B cell (primary cell): Measurements from ENCODE around the gene DLG2. TPM values are rescaled to one million over a fixed set of nuclear protein-coding genes. Genes with fewer than 3 reads are reported as not detected.

Source experiments
- ATAC-seq: fragments of 200-7000 bp; cut with Tn5 transposase; one replicate; pipeline ENCODE4 v1.10.0; 2021; ENCODE audit warnings: low read depth, mild to moderate bottlenecking, moderate number of reproducible peaks, moderate library complexity
- CTCF ChIA-PET: fragments of 350-600 bp; sonication (Branson Sonifier 250); formaldehyde crosslinking; loops from one replicate; lab custom pipeline; 2021; ENCODE audit warnings: antibody characterized with exemption, inconsistent platforms; lab: Charles Lee
- POLR2A ChIA-PET: fragments of 350-600 bp; sonication (Branson Sonifier 250); formaldehyde crosslinking; loops from one replicate; lab custom pipeline; 2021; ENCODE audit warnings: antibody characterized with exemption; lab: Charles Lee
- DNase-seq: peaks from one replicate; pipeline ENCODE4 v3.0.0; 2013
- H2AFZ ChIP-seq: 2 replicates; pipeline ENCODE4 v1.6.1; 2012; ENCODE audit warnings: mild to moderate bottlenecking, low read depth, low read length; ENCODE audit not compliant: insufficient read depth, poor library complexity, severe bottlenecking
- H3K27ac ChIP-seq, 2 donors: 1 replicate in 1 of 2; 2 replicates in 1 of 2; pipeline ENCODE4 v1.5.1; 2012 to 2013; ENCODE audit warnings: low read length in 2 of 2, mild to moderate bottlenecking in 2 of 2, moderate library complexity in 1 of 2
- H3K27me3 ChIP-seq, 4 experiments: fragments of 200-600 bp in 1 of 4; sonication (generic) in 1 of 4; replicated peaks in 1 of 4; 1 replicate in 2 of 4; 2 replicates in 2 of 4; pipeline versions ENCODE4 v1.6.1 to v1.7.0; 2013 to 2016; ENCODE audit warnings: low read length in 3 of 4, mild to moderate bottlenecking in 2 of 4, mixed read lengths in 1 of 4, moderate library complexity in 1 of 4; ENCODE audit not compliant: insufficient read depth in 4 of 4, control insufficient read depth in 3 of 4; ENCODE audit errors: control extremely low read depth in 1 of 4
- H3K36me3 ChIP-seq, 2 experiments: replicated peaks in 1 of 2; 1 replicate in 1 of 2; 2 replicates in 1 of 2; pipeline versions ENCODE4 v1.6.1 to v1.7.1; 2013; ENCODE audit warnings: low read length in 1 of 2; ENCODE audit not compliant: insufficient read depth in 2 of 2, control insufficient read depth in 1 of 2; ENCODE audit errors: control extremely low read depth in 1 of 2, extremely low read depth in 1 of 2
- H3K4me1 ChIP-seq, 2 donors: fragments of 200-600 bp in 1 of 2; sonication (generic) in 1 of 2; 1 replicate in 1 of 2; 2 replicates in 1 of 2; pipeline versions ENCODE4 v1.5.1 to v1.6.1; 2013 to 2017; ENCODE audit warnings: low read length in 2 of 2; ENCODE audit not compliant: control insufficient read depth in 2 of 2, insufficient read depth in 2 of 2
- H3K4me2 ChIP-seq: replicated peaks from 2 replicates; pipeline ENCODE3; 2012; ENCODE audit warnings: mild to moderate bottlenecking, low read depth, low read length; ENCODE audit not compliant: poor library complexity, severe bottlenecking
- H3K4me3 ChIP-seq, 5 experiments: fragments of 200-600 bp in 1 of 5; sonication (generic) in 1 of 5; 1 replicate in 3 of 5; 2 replicates in 2 of 5; pipeline versions ENCODE4 v1.5.1 to v1.7.0; 2011 to 2016; ENCODE audit warnings: low read length in 4 of 5, mild to moderate bottlenecking in 4 of 5, low read depth in 2 of 5, control low read depth in 1 of 5, moderate library complexity in 1 of 5; ENCODE audit not compliant: insufficient read depth in 1 of 5; ENCODE audit errors: control extremely low read depth in 1 of 5, extremely low read depth in 1 of 5
- H3K79me2 ChIP-seq: fragments of 200-600 bp; sonication (generic); one replicate; pipeline ENCODE4 v1.6.0; 2016; ENCODE audit warnings: low read length; ENCODE audit not compliant: control insufficient read depth, insufficient read depth
- H3K9ac ChIP-seq: fragments of 200-600 bp; sonication (generic); 2 replicates; pipeline ENCODE4 v1.6.1; 2017; ENCODE audit warnings: mild to moderate bottlenecking, low read length, moderate library complexity
- H3K9me3 ChIP-seq, 3 donors: one replicate each; pipeline versions ENCODE4 v1.6.1 to v1.7.1; 2013; ENCODE audit warnings: low read length in 2 of 3; ENCODE audit not compliant: control insufficient read depth in 2 of 3, insufficient read depth in 1 of 3; ENCODE audit errors: control extremely low read depth in 1 of 3
- H4K20me1 ChIP-seq: 2 replicates; pipeline ENCODE4 v1.6.0; 2012; ENCODE audit warnings: mild to moderate bottlenecking, low read length; ENCODE audit not compliant: insufficient read depth, control insufficient read depth, poor library complexity, severe bottlenecking
- H3K27ac Mint-ChIP-seq: one replicate; pipeline ENCODE4 v1.8.0; 2021; ENCODE audit warnings: mixed read lengths
- H3K27me3 Mint-ChIP-seq: one replicate; pipeline ENCODE4 v1.8.0; 2021; ENCODE audit warnings: mixed read lengths
- H3K4me1 Mint-ChIP-seq: one replicate; pipeline ENCODE4 v1.8.0; 2021; ENCODE audit warnings: mixed read lengths
- H3K4me3 Mint-ChIP-seq: one replicate; pipeline ENCODE4 v1.8.0; 2021; ENCODE audit warnings: mixed read lengths
- H3K9me3 Mint-ChIP-seq: one replicate; pipeline ENCODE4 v1.8.0; 2022; ENCODE audit warnings: mixed read lengths; ENCODE audit not compliant: insufficient read depth
- EZH2 ChIP-seq: IDR thresholded peaks from 2 replicates; pipeline ENCODE4 v1.6.1; 2012; ENCODE audit warnings: borderline replicate concordance, low read depth, mild to moderate bottlenecking, moderate library complexity, low read length; ENCODE audit not compliant: insufficient read depth, poor library complexity, severe bottlenecking
- WGBS: methylation state at CpG from one replicate; pipeline ENCODE4 v1.1.5; 2013; ENCODE audit warnings: missing lambda C conversion rate; ENCODE audit not compliant: insufficient coverage; 5-methylcytosine and 5-hydroxymethylcytosine counted together
- intact Hi-C: fragments of 100-400 bp; cut with micrococcal nuclease; formaldehyde crosslinking; loops from one replicate; pipeline ENCODE4 v1.10.0; 2022
- polyA plus RNA-seq: library from polyadenylated mRNA; depleted of rRNA; stranded (reverse); fragments of >200 nt; gene quantifications from 2 replicates; pipeline ENCODE4 v1.2.3, GENCODE V29; 2012
- total RNA-seq, 2 donors: library from RNA; stranded (reverse); fragments of 120-200 nt in 1 of 2; gene quantifications; 1 replicate in 1 of 2; 2 replicates in 1 of 2; pipeline versions ENCODE4 v1.2.3 to v1.2.4, GENCODE V29; 2013 to 2022
- TF ChIP-seq, protein P1 (sequence below): fragments of 200-600 bp; IDR thresholded peaks from one replicate; pipeline ENCODE4 v1.8.0; 2022; ENCODE audit warnings: antibody characterized with exemption, mild to moderate bottlenecking

Gene DLG2
- total and polyA plus RNA-seq, 2 donors (not counting 1 experiment from before 2014, with no cell fraction given), result 0.54 to 5.4 TPM

DNA sequence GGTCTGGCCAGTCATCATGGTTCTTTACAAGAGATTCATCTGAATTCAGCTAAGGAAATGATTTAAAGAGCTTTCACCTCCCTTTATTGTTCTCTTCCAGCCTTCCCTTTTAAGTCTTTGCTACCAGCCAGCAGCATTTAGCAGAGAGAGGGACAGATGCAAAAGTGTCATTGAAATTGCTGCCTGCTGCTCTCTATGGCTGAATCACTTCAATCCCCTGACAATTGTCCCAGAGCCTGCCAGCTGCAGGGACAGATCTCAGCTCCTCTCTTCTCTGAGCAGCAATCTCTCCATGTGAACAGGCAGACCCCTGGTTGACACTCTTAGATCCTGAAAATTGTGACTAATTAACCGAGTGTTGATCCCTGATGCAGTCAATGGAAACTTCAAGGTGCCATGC lies 1524.0 kb downstream of the DLG2 start:
- no peak overlapping the region for H3K4me3 Mint-ChIP-seq
- ATAC-seq (no peak), DNase-seq (no peak)
- Histone ChIP-seq H3K4me2 (no peak overlapping the region), H4K20me1 (no peaks in the 10 kb centered on the region), H3K4me1 (no peaks in the 10 kb centered on the region), H3K4me3 (no peak overlapping the region), H3K36me3 (no peaks in the 10 kb centered on the region), H3K9ac (no peak overlapping the region), H3K9me3 (no peaks in the 10 kb centered on the region), H3K27ac (no peak overlapping the region), H3K79me2 (no peaks in the 10 kb centered on the region), H2AFZ (no peak overlapping the region), H3K27me3 (no peaks in the 10 kb centered on the region)
- no peak for TF ChIP-seq EZH2
- TF ChIP-seq, protein P1, sequence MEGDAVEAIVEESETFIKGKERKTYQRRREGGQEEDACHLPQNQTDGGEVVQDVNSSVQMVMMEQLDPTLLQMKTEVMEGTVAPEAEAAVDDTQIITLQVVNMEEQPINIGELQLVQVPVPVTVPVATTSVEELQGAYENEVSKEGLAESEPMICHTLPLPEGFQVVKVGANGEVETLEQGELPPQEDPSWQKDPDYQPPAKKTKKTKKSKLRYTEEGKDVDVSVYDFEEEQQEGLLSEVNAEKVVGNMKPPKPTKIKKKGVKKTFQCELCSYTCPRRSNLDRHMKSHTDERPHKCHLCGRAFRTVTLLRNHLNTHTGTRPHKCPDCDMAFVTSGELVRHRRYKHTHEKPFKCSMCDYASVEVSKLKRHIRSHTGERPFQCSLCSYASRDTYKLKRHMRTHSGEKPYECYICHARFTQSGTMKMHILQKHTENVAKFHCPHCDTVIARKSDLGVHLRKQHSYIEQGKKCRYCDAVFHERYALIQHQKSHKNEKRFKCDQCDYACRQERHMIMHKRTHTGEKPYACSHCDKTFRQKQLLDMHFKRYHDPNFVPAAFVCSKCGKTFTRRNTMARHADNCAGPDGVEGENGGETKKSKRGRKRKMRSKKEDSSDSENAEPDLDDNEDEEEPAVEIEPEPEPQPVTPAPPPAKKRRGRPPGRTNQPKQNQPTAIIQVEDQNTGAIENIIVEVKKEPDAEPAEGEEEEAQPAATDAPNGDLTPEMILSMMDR, result no peak
- no peaks in the 10 kb centered on the region for H3K4me1 Mint-ChIP-seq
- no peaks in the 10 kb centered on the region for H3K9me3 Mint-ChIP-seq
- WGBS, result 50% methylated on average over 1 of the region's 1 CpG
- no peaks in the 10 kb centered on the region for H3K27me3 Mint-ChIP-seq
- intact Hi-C loops, result no loop called here
- ChIA-PET POLR2A (no interaction called here), CTCF (no interaction called here)
- H3K27ac Mint-ChIP-seq, result no peak overlapping the region

DNA sequence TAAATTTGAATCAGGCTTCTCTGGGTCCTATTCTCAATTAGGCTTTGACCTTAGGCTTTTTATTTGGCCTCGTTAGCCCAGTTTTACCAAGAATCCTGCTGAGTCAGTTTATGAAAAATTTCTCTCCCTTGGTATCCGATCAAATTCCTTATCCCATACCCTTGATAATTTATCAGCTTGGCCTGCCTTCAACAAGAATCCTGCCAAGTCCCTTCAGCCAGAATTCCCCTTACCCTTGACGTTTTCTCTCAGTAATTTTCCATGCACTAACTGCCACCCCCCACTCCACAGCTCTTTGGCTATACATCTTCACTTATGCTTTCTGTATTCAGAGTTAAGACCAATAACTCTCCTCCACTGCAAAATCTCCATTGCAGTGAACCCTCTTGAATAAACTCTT lies 1530.0 kb downstream of the DLG2 start:
- Mint-ChIP-seq H3K27ac (no peak overlapping the region), H3K4me1 (no peaks in the 10 kb centered on the region), H3K4me3 (no peak overlapping the region), H3K27me3 (no peaks in the 10 kb centered on the region), H3K9me3 (no peaks in the 10 kb centered on the region)
- Histone ChIP-seq H2AFZ (no peak overlapping the region), H3K27ac (no peak overlapping the region), H3K79me2 (no peaks in the 10 kb centered on the region), H3K36me3 (no peaks in the 10 kb centered on the region), H3K9me3 (no peaks in the 10 kb centered on the region), H4K20me1 (no peaks in the 10 kb centered on the region), H3K27me3 (no peaks in the 10 kb centered on the region), H3K4me1 (no peaks in the 10 kb centered on the region), H3K4me3 (no peak overlapping the region), H3K9ac (no peak overlapping the region), H3K4me2 (no peak overlapping the region)
- ChIA-PET POLR2A (no interaction called here), CTCF (no interaction called here)
- ATAC-seq (no peak), DNase-seq (no peak)
- no peak for TF ChIP-seq EZH2
- TF ChIP-seq, protein P1, result no peak
- intact Hi-C loops, result no loop called here
- 76% methylated on average over 3 of the region's 3 CpGs for WGBS
